Dermis microvascular lymphatic vessel endothelial cell (primary cell): ENCODE results near the gene PROZ. TPM values are rescaled to one million over a fixed set of nuclear protein-coding genes. Genes with fewer than 3 reads are reported as not detected.

Experiments
- DNase-seq, 2 donors: peaks; one replicate each; pipeline versions ENCODE4 v3.0.0 to v3.0.0-alpha.2; 2010; ENCODE audit warnings: low read depth in 2 of 2
- total RNA-seq: library from RNA; depleted of rRNA; stranded (reverse); fragments of >200 nt; gene quantifications from 2 replicates; pipeline ENCODE4 v1.2.1, GENCODE V29; 2014

The PROZ gene
- total RNA-seq, 1 donor from 2014 or later, result not detected

- DNase-seq, result no peak
These were observed 18.4 kb downstream of the PROZ start for GRCh38 chr13:113176822-113177221.

- peak in 1 of 2 donors; percentile 50 for DNase-seq
These were observed 19.8 kb downstream of the PROZ start for GRCh38 chr13:113178070-113178895.

DNA sequence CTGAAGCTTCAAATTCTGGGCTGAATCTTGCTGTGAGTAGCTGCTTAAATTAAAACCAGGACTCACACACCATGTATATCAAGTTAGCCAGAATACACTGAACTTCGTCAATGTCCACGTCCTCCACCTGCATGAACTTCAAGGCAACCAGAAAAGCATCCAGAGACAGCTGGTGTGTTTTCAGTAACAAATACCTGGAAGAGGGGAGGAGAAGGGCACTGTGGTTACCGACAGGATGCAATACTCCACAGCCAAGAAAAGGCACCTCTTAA is 20.4 kb downstream of the PROZ start:
- no peak for DNase-seq

DNA sequence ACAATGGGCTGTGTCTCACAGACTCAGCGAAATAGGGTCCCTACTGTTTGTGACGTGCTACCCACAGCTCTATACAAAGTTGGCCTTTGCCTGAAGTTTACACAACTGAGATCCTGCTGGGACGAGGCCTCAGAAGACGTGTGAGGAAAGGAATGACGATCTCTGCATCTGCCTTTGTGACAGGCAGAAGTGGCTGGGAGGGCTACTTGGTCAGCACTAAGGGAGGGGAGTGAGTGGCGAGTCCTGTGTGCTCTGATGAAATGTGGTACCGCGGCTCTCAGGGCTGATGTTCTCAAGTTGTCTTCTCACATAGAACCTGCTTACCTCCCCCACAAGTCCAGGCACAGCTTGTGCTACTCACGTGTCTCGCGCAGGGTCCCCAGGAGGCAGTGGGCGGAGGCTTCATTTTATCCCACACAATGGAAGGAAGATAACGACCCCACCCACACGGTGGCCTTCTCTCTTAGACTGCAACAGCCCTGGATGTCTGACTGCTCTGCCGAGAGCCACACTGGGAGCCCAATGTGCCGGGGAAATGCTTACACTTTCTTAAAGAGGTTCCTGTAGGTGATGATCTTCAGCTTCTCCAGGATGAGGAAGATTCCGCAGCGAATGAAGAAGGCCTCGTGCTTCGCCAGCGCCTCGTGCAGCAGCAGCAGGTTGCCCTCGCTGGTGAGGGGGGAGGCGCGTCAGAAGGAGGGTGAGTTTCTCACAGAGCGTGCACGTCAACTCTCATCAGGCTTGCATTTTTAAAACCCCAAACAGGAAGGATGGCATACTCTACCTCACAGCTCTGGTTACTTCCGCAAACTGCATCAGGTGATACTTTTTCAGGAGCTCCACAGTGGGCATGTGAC is 21.2 kb downstream of the PROZ start:
- peak in 1 of 2 donors; percentile 34 for DNase-seq

- no peak for DNase-seq
These were observed 23.6 kb downstream of the PROZ start for GRCh38 chr13:113182046-113182445.

- peak in 1 of 2 donors; percentile 57 for DNase-seq
These were observed 25.1 kb downstream of the PROZ start for GRCh38 chr13:113183450-113184129.

DNA sequence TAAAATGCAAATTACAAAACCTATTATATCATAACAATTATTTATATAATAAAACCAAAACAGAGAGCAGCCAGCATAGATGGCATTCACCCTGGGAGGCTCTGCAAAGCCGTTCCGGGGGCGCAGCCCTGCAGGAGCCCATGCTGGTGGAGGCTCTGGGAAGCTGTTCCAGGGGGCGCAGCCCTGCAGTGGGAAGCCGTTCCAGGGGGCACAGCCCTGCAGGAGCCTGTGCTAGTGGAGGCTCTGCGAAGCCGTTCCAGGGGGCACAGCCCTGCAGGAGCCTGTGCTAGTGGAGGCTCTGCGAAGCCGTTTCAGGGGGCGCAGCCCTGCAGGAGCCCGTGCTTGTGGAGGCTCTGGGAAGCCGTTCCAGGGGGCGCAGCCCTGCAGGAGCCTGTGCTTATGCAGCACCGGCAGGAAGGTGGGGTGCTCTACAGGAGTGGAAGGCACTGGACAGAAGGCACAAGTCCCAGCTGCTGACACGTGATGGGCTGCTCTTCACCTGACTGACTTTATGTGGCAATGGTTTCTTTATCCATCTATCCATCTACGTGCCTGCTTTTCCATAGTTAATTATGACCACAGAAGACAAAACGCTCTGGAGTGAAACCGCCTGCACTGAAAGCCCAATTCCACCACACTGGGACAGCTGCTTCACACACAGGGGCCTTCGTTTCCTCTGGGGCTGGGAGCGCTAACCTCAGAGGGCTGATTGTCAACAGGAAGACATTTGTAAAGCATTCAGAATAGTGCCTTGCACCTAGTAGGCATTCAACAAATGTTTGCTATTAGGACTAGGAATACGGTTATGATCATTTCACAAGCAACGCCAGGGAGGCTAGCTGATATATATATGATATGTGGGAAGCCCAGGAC is 26.4 kb downstream of the PROZ start:
- peak in 1 of 2 donors; percentile 23 for DNase-seq

- peak in 1 of 2 donors; percentile 36 for DNase-seq
These were observed 27.8 kb downstream of the PROZ start for GRCh38 chr13:113186061-113186900.

DNA sequence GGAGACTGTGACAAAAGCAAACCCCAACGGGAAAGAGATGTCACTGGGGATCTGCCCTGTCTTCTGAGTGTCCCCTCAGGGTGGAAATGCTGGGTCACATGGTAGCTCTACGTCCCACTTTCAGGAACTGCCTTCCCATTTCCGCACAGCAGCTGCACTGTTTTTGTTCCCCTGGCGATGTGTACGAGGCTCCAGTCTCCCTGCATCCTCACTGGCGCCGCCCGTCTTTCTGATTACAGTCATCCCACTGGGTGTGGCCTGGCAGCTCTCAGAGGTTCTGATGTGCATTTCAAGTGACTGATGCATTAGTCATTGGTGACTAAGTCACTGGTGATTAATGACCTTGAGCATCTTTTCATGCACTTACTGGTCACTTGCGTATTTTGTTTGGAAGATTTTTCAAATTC is 28.8 kb downstream of the PROZ start:
- peak; percentile 97 to 99 for DNase-seq

DNA sequence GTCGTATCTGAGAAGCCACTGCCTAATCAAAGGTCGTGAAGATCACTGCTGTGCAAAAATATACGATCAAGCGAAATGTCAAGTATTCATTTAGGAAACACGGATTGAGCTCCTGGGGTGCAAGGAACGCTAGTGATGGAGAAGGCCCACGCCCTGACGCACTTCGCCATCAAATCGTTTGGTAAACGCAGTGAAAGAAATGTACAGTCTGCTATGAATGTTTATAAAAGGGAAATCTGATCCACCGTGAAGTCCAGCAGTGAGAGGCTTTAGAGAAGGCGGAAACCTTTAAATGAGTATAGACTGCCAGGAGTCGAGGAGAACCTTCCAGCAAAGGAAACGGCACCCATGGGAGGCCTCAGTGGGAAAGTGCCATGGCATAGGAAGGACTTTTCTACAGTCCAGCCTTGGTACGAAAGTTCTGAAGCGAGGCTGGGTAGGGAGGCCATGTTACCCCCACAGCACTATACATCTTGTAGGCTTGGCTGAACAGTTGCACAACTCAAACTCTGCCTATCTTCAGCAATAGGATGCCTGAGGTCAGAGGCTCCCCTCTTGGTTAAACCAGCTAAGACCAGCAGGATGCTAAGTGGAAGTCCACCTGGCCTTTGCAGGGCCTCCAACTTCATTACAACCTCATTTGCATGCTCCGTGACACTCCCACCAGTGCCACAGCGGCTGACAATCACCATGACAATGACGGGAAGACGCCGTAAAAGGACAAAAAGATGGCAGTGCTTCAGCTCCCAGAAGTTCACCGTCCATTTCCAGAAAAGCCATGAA is 29.6 kb downstream of the PROZ start:
- DNase-seq, result no peak

GRCh38 chr13:113190181-113190580 is 31.7 kb downstream of the PROZ start:
- DNase-seq, result no peak

GRCh38 chr13:113192279-113192678 is 33.8 kb downstream of the PROZ start:
- DNase-seq, result no peak

DNA sequence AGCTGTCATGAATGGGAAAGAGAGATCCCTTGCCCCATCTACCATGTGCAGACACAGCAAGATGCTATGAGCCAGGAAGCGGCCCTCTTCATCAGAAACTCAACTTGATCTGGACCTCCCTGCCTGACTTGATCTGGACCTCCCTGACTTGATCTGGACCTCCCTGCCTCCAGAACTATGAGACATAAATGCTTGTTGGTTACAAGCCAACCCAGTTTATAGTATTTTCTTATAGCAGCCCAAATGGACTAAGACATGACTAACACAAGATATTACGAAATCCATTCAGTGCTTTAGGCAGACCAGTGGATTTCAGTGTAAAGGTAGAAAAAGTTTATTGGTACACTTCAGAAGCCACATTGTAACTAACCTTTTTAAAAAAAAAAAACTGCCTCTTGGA is 34.5 kb downstream of the PROZ start:
- no peak for DNase-seq

DNA sequence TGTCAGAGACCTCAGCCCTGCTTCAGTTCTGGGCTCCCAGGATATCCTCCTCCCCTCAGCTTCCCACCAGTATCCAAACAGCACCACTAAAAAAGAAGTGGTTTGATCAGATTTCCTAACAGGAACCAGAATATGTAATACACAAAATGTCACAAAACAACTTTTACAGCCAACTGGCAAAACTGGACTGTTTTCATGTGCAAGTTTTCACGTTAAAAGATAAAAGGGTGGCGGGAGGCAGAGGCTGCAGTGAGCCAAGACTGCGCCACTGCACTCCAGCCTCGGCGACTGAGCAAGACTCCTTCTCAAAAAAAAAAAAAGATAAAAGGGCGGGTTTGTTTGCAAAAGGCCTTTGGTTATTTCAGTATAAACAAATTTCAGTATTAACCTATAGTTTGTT is 36.9 kb downstream of the PROZ start:
- DNase-seq, result no peak

- no peak for DNase-seq
These were observed 38.7 kb downstream of the PROZ start for GRCh38 chr13:113196970-113197737.

DNA sequence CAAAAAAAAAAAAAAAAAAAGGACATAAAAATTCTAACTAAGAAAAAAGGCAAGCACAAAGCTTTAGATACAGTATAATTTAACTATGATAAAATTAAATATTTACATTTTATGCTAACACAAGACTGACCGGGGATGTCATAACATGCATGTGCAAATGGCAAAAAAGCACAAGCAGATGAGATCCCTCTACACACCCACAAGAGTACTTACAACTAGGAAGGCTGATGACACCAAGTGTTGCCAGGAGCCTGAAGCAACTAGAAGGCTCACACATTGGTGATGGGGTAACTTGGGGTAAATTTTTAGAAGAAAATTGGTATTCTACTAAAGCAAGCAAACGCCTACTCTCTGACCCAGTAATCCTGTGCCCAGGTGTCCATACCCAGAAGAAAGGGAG is 43.4 kb downstream of the PROZ start:
- DNase-seq, result no peak

- no peak for DNase-seq
These were observed 44.5 kb downstream of the PROZ start for GRCh38 chr13:113202912-113203311.

DNA sequence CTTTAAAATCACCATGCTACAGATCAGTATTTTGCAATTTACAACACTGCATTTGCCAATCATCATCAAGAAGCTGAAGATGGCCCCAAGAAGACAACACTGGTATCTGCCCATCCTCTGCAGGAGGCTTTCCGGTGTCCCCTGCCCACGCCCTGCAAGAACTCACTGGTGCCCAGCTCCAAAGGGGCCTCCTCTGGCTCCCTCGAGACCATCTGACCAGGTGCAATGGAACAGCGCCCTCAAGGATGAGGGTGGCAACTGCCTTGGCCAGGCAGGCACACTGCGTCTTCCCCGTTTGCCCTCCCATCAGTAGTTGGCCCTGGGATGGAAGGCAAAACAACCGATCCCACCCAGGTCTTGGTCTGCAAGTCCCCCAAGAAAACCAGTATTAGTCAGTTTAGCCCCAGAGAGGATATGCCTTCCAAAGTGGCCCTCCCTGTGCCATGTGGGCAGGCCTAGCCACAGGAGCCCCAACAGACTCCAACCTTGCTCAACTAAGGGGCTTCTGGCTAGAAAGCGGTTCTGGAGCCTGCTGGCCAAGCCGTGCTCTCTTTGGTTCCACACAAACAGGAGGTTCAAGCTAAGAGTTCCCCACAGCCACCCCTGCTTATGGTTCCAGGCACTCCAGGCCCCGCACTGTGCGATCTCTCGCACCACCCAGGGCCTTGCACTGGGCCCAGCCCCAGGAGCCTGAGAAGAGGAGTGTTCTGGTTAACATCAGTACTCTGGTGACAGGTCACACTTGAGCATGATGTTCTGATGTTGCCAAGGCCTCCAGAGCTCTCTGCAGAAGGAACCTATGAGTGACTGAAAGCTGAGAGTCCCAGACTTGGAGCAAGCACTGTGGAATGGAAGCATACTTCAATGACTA is 45.3 kb downstream of the PROZ start:
- no peak for DNase-seq
